ENCODE measurements around the gene GRB2. TPM values are rescaled to one million over a fixed set of nuclear protein-coding genes. Genes with fewer than 3 reads are reported as not detected.
A peak's percentile ranks its signal among the peaks of the same experiment; 100 is the strongest.

Gene GRB2
- total RNA-seq, 2 donors from 2014 or later, result 117 to 126 TPM

DNA sequence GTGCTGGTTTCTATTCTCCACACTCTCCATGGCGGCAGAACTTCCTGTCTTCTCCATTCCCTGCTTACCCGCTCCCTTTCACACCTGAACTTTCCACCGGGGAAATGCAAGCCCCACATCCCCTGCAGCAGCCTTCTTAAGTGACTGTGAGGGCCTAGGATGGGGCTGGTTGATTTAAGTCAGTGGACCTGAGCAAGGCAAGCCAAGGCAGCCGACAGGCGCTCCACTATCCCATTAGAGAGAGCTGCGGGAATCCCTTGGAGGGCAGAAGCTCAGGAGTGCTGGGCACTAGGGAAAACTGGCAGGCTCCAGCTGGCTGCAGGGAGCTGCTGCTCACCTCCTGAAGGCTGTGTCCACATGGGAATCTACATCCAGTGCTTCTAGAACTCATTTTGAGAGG lies 80.1 kb downstream of the GRB2 start:
- H3K27ac ChIP-seq, result peak overlapping the region; percentile 13
- H3K36me3 ChIP-seq, result peaks cover 5% of the 10 kb centered on the region
- intact Hi-C loops (cut with DNase I), result no loop called here
- H3K4me3 ChIP-seq, result no peak overlapping the region
- no peaks in the 10 kb centered on the region for H3K9me3 ChIP-seq
- no peaks in the 10 kb centered on the region for H3K27me3 ChIP-seq
- TF ChIP-seq CTCF (IDR thresholded peaks at IDR 0.05), result no peak
- no peak for DNase-seq
- H3K9ac ChIP-seq (ENCODE audit: low read depth in 2 of 2, low read length in 2 of 2), result no peak overlapping the region
- peaks cover 4% of the 10 kb centered on the region for H3K4me1 ChIP-seq

- Histone ChIP-seq H3K36me3 (peaks cover 5% of the 10 kb centered on the region), H3K9me3 (no peaks in the 10 kb centered on the region), H3K27me3 (no peaks in the 10 kb centered on the region), H3K27ac (no peak overlapping the region), H3K4me3 (no peak overlapping the region), H3K4me1 (peaks cover 4% of the 10 kb centered on the region), H3K9ac (ENCODE audit: low read depth in 2 of 2, low read length in 2 of 2) (no peak overlapping the region)
- DNase-seq, result no peak
- TF ChIP-seq CTCF (IDR thresholded peaks at IDR 0.05), result no peak
- intact Hi-C loops (cut with DNase I), result no loop called here
Observed at GRCh38 chr17:75321506-75321905, 84.0 kb downstream of the GRB2 start.

GRCh38 chr17:75319904-75320691 lies 85.4 kb downstream of the GRB2 start:
- Histone ChIP-seq H3K27me3 (no peaks in the 10 kb centered on the region), H3K9me3 (no peaks in the 10 kb centered on the region), H3K27ac (no peak overlapping the region), H3K9ac (ENCODE audit: low read depth in 2 of 2, low read length in 2 of 2) (no peak overlapping the region), H3K4me1 (no peaks in the 10 kb centered on the region), H3K4me3 (no peak overlapping the region), H3K36me3 (peaks cover 5% of the 10 kb centered on the region)
- intact Hi-C loops (cut with DNase I), result no loop called here
- TF ChIP-seq CTCF (IDR thresholded peaks at IDR 0.05), result no peak
- no peak for DNase-seq

GRCh38 chr17:75318615-75319222 lies 86.8 kb downstream of the GRB2 start:
- Histone ChIP-seq H3K4me3 (no peak overlapping the region), H3K4me1 (no peaks in the 10 kb centered on the region), H3K9me3 (no peaks in the 10 kb centered on the region), H3K27me3 (no peaks in the 10 kb centered on the region), H3K9ac (ENCODE audit: low read depth in 2 of 2, low read length in 2 of 2) (no peak overlapping the region), H3K36me3 (peaks cover 5% of the 10 kb centered on the region), H3K27ac (peak overlapping the region; percentile 17)
- TF ChIP-seq CTCF (IDR thresholded peaks at IDR 0.05), result no peak
- DNase-seq, result no peak
- intact Hi-C loops (cut with DNase I), result no loop called here

GRCh38 chr17:75318211-75318610 lies 87.3 kb downstream of the GRB2 start:
- DNase-seq, result no peak
- H3K36me3 ChIP-seq, result peaks cover 5% of the 10 kb centered on the region
- no peaks in the 10 kb centered on the region for H3K27me3 ChIP-seq
- intact Hi-C loops (cut with DNase I), result no loop called here
- H3K9me3 ChIP-seq, result no peaks in the 10 kb centered on the region
- TF ChIP-seq CTCF (IDR thresholded peaks at IDR 0.05), result no peak
- H3K9ac ChIP-seq (ENCODE audit: low read depth in 2 of 2, low read length in 2 of 2), result no peak overlapping the region
- no peaks in the 10 kb centered on the region for H3K4me1 ChIP-seq
- H3K27ac ChIP-seq, result peak overlapping the region; percentile 17
- no peak overlapping the region for H3K4me3 ChIP-seq
